Kidney epithelial cell (primary cell): ENCODE data around the gene POLR3E. TPM values are rescaled to one million over a fixed set of nuclear protein-coding genes. Genes with fewer than 3 reads are reported as not detected.

Experiments used
- DNase-seq: peaks from one replicate; pipeline ENCODE4 v3.0.0-alpha.2; 2010; ENCODE audit warnings: low read depth
- H3K27me3 ChIP-seq: 2 replicates; pipeline ENCODE4 v1.6.0; 2011; ENCODE audit warnings: low read length; ENCODE audit not compliant: control insufficient read depth, insufficient read depth
- H3K36me3 ChIP-seq: 2 replicates; pipeline ENCODE4 v1.5.1; 2011; ENCODE audit warnings: low read length; ENCODE audit not compliant: control insufficient read depth, insufficient read depth
- H3K4me3 ChIP-seq: 2 replicates; pipeline ENCODE4 v1.5.1; 2011; ENCODE audit warnings: low read depth, mild to moderate bottlenecking, control low read depth, low read length
- total RNA-seq: library from RNA; depleted of rRNA; stranded (reverse); fragments of >200 nt; gene quantifications from 2 replicates; pipeline ENCODE4 v1.2.3, GENCODE V29; 2015
- TF ChIP-seq, protein P1 (sequence below): IDR thresholded peaks from 2 replicates; pipeline ENCODE4 v1.5.1; 2011; ENCODE audit warnings: mild to moderate bottlenecking, moderate library complexity, low read length, control low read depth, inconsistent platforms; ENCODE audit not compliant: insufficient read depth, poor library complexity, severe bottlenecking

The POLR3E gene
- total RNA-seq, 1 donor from 2014 or later, result 39.4 TPM

- TF ChIP-seq, protein P1, sequence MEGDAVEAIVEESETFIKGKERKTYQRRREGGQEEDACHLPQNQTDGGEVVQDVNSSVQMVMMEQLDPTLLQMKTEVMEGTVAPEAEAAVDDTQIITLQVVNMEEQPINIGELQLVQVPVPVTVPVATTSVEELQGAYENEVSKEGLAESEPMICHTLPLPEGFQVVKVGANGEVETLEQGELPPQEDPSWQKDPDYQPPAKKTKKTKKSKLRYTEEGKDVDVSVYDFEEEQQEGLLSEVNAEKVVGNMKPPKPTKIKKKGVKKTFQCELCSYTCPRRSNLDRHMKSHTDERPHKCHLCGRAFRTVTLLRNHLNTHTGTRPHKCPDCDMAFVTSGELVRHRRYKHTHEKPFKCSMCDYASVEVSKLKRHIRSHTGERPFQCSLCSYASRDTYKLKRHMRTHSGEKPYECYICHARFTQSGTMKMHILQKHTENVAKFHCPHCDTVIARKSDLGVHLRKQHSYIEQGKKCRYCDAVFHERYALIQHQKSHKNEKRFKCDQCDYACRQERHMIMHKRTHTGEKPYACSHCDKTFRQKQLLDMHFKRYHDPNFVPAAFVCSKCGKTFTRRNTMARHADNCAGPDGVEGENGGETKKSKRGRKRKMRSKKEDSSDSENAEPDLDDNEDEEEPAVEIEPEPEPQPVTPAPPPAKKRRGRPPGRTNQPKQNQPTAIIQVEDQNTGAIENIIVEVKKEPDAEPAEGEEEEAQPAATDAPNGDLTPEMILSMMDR, result no peak
- peaks cover 2% of the 10 kb centered on the region for H3K36me3 ChIP-seq
- DNase-seq, result no peak
- H3K27me3 ChIP-seq, result no peaks in the 10 kb centered on the region
- no peak overlapping the region for H3K4me3 ChIP-seq
Observed at GRCh38 chr16:22317001-22317530, 19.9 kb downstream of the POLR3E start.

DNA sequence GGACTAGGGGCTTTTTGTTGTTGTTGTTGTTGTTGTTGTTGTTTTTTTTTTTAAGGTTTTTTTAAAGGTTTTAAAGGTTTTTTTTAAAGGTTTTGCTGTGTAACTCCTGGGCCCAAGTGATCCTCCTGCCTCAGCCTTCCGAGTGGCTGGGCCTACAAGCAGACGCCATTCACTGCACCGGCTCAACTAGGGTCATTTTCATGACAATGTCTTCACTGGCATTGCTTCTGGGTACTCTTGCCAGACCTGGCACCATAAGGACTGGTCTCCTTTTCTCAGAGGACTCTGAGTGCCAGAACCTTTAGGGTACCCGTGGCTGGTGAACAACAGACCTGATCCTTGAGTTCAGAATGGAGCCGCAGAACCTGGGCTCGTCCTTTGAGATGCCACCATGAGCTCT is 20.4 kb downstream of the POLR3E start:
- TF ChIP-seq, protein P1, result no peak
- H3K36me3 ChIP-seq, result peaks cover 2% of the 10 kb centered on the region
- no peak overlapping the region for H3K4me3 ChIP-seq
- H3K27me3 ChIP-seq, result no peaks in the 10 kb centered on the region
- no peak for DNase-seq

- H3K36me3 ChIP-seq, result peaks cover 2% of the 10 kb centered on the region
- no peak for DNase-seq
- TF ChIP-seq, protein P1, result peak; percentile 68
- no peak overlapping the region for H3K4me3 ChIP-seq
- no peaks in the 10 kb centered on the region for H3K27me3 ChIP-seq
Observed at GRCh38 chr16:22318690-22319358, 21.6 kb downstream of the POLR3E start.

DNA sequence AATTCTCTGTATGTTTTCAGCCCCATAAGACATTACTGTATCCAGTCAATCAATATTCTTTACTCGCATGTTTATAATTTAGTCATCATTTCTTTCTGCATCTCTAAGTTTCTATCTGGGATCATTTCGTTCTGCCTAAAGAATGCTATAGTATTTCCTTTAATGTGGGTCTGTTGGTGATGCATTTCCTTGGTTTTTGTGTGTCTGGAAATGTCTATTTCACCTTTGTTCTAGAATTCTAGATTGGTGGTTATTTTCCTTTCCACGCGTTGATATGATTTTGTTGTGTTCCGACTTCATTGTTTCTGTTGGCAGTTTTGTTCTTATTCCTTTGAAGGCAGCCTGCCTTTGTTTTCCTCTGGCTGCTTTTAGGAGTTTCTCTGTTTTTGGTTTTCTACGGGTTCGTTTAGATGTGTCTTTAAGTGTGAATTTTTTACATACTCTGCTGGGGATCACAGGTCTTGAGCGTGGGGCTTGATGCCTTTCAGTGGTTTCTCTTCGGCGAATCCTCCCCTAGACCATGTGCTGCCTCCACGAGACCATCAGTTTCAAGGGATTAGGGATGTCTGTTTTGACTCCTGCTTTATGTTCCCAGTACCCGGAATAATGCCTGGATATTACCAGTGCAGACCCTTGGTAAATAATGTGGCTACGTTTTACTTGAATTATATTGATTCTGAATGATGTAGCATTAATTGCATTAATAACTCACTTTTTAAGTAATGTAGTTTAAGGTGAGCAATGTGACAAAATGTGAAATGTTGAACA is 23.5 kb downstream of the POLR3E start:
- Histone ChIP-seq H3K36me3 (peaks cover 4% of the 10 kb centered on the region), H3K27me3 (no peaks in the 10 kb centered on the region), H3K4me3 (no peak overlapping the region)
- no peak for DNase-seq
- TF ChIP-seq, protein P1, result no peak

- H3K4me3 ChIP-seq, result no peak overlapping the region
- H3K27me3 ChIP-seq, result no peaks in the 10 kb centered on the region
- TF ChIP-seq, protein P1, result peak; percentile 85
- peaks cover 2% of the 10 kb centered on the region for H3K36me3 ChIP-seq
- DNase-seq, result peak; percentile 34
Observed at GRCh38 chr16:22321340-22322001, 24.3 kb downstream of the POLR3E start.
